ENCODE measurements around the gene CIITA.

The CIITA gene

DNA sequence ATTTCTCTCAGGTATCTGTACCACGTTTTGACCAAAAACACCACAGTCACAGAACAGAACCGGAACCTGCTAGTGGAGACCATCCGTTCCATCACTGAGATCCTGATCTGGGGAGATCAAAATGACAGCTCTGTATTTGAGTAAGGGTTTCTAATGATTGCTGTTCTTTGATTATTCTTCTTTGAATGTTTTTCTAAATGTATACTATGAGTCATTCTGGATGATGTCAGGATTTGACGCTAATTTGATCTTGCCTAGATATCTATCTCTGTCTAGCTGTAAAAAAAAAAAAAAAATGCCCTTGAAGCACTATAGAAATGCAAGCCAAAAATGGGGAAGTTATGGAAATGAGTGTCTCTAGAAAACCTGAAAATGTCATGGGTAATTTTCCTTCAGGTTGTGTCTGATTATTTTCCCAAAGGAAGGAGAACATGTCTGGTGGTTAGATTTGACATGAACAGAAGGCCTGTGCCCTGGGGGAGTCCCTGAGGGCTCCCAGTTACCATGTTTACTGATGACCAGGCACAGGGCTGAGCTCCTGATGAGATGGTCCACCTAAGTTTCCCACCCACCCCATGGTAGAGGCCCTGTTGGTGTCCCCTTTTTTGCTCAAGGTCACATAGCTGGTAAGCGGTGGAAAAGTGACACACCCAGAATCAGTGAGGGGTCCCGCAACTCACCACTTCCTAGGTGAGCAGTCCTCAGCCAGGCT, 80.9 kb downstream of the CIITA start:
- DNase-seq (ENCODE audit: low spot score) = no peak
- CTCF ChIA-PET = interaction anchor here (0.5 to 1.7 kb wide), 2 partner anchors 8 to 17 kb away, joined by 3 to 9 read pairs; no protein-coding TSS in a partner anchor
- TF ChIP-seq, protein P1, sequence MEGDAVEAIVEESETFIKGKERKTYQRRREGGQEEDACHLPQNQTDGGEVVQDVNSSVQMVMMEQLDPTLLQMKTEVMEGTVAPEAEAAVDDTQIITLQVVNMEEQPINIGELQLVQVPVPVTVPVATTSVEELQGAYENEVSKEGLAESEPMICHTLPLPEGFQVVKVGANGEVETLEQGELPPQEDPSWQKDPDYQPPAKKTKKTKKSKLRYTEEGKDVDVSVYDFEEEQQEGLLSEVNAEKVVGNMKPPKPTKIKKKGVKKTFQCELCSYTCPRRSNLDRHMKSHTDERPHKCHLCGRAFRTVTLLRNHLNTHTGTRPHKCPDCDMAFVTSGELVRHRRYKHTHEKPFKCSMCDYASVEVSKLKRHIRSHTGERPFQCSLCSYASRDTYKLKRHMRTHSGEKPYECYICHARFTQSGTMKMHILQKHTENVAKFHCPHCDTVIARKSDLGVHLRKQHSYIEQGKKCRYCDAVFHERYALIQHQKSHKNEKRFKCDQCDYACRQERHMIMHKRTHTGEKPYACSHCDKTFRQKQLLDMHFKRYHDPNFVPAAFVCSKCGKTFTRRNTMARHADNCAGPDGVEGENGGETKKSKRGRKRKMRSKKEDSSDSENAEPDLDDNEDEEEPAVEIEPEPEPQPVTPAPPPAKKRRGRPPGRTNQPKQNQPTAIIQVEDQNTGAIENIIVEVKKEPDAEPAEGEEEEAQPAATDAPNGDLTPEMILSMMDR (conservative IDR thresholded peaks at IDR 0.05; ENCODE audit: low read depth) = no peak
- H3K27ac ChIP-seq = peak overlapping the region; percentile 49
- POLR2A ChIA-PET (ENCODE audit: low non-redundant PET) = no interaction called here

GRCh38 chr16:10959161-10959560, 82.2 kb downstream of the CIITA start:
- ChIA-PET POLR2A (ENCODE audit: low non-redundant PET) (no interaction called here), CTCF (interaction anchor here (0.8 to 1.7 kb wide), 2 partner anchors 9 to 302 kb away, joined by 3 to 9 read pairs; no protein-coding TSS in a partner anchor)
- DNase-seq (ENCODE audit: low spot score) = no peak
- H3K27ac ChIP-seq = no peak overlapping the region
- TF ChIP-seq, protein P1 (conservative IDR thresholded peaks at IDR 0.05; ENCODE audit: low read depth) = no peak

DNA sequence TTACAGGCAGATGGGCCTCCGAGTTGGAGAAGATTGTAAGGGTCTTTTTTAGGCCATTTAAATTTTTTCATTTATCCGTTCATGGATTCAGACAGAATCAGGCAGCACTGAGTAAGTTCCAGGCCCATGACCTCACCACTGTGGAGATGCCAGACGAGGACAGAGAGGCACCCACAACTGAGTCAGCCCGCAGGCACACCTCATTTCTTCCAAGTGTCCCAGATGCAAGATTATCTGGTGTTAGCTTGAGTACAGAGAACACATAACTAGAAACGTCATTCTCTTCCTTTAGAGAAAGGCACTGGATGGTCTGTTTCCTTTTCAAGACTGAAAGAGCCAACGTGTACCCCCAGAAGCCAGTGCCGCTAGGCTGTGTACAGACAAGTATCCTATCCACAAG, 84.2 kb downstream of the CIITA start:
- H3K27ac ChIP-seq = peak overlapping the region; percentile 59
- CTCF ChIA-PET = interaction anchor here (0.6 kb wide), 1 partner anchor 294 kb away, joined by 3 read pairs; no protein-coding TSS in a partner anchor
- peak; percentile 48 for DNase-seq (ENCODE audit: low spot score)
- TF ChIP-seq, protein P1 (conservative IDR thresholded peaks at IDR 0.05; ENCODE audit: low read depth) = no peak
- POLR2A ChIA-PET (ENCODE audit: low non-redundant PET) = no interaction called here

DNA sequence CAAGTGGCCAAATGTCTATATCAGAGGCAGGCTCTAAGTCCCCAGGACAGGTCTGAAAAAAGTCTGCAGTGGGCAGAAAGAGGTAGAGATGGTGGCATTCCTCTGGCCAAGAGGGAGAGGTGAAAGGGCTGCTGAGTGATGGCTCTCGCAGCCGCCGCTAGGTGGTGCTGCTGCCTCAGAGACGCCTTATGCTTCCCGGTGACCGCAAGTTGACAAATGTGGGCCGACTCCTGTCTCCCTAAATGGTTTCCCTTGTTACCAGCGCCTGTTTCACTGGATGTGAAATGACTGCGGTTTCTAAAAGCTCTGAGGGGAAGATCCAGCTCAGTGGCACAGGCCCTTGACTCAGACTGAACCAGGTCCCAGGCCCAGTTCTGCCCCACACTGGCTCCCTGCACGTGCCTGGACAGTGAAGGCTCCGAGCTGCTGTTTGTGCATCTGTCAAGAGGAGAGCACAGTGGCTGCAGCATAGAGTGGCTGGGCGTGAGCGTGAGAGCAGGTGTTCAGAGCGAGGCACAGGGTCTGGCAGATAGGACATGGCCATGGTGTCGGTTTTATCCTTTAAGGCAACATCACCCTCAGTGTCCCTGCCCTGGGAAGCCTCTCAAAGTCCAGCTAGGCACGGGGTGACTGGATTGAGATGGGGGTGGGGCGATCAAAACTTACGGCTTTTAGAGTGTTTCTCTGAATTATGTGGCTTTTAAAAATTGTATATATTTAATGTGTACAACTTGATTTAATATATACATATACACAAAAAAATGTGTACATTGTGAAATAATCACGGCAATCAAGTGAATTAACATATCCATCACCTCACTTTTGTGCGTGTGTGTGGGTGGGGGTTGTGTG, 87.3 kb downstream of the CIITA start:
- POLR2A ChIA-PET (ENCODE audit: low non-redundant PET) = no interaction called here
- DNase-seq (ENCODE audit: low spot score) = peak; percentile 72
- TF ChIP-seq, protein P1 (conservative IDR thresholded peaks at IDR 0.05; ENCODE audit: low read depth) = peak; percentile 95
- CTCF ChIA-PET = interaction anchor here (0.5 to 2.2 kb wide), 27 partner anchors 10 to 1837 kb away, joined by 3 to 12 read pairs (median 3); partner anchors contain the start of genes CLEC16A, PRM3, SOCS1 and TXNDC11
- H3K27ac ChIP-seq = peak overlapping the region; percentile 24; the same call in 1 of the 2 replicates

- DNase-seq (ENCODE audit: low spot score) = no peak
- no peak overlapping the region for H3K27ac ChIP-seq
- TF ChIP-seq, protein P1 (conservative IDR thresholded peaks at IDR 0.05; ENCODE audit: low read depth) = no peak
- CTCF ChIA-PET = interaction anchor here (0.6 to 2.2 kb wide), 10 partner anchors 16 to 715 kb away, joined by 3 to 10 read pairs (median 4); partner anchors contain the start of gene SOCS1
- POLR2A ChIA-PET (ENCODE audit: low non-redundant PET) = no interaction called here
These were observed 87.9 kb downstream of the CIITA start for GRCh38 chr16:10964891-10965326.

DNA sequence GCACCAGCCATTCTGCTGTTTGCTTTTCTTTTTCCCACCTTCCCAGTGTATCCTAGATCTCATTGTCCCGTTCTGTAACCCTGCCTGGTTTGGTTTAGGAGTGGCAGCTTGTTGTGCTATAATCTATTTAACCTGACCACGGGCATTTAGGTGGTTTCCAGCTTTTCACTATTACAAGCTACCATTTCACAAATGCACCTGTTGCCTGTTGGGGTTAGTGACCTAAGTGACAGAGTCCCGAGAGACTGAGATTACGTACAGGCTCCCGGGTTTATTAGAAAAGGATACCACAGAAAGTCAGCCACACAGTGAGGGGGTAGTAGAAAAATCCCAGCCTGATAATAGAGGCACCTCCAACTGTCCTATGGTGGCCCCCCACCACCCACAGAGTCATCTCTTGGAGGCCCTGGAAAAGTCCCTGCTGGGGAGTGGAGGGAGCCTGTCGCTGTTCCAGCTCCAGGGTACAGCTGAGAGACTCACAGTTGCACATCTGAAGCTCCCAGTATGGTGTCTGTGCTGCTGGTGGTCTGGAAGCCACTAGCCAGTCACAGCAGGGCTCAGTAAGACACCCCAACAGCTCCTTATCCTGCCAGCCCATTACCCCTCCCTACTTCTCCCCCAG, 88.5 kb downstream of the CIITA start:
- TF ChIP-seq, protein P1 (conservative IDR thresholded peaks at IDR 0.05; ENCODE audit: low read depth) = no peak
- POLR2A ChIA-PET (ENCODE audit: low non-redundant PET) = no interaction called here
- CTCF ChIA-PET = interaction anchor here (0.6 to 0.7 kb wide), 3 partner anchors 20 to 946 kb away, joined by 3 to 8 read pairs (median 3); no protein-coding TSS in a partner anchor
- DNase-seq (ENCODE audit: low spot score) = no peak
- no peak overlapping the region for H3K27ac ChIP-seq
